HG03565 (cell line): ENCODE measurements around the gene FGF13.
A peak's percentile ranks its signal among the peaks of the same experiment; 100 is the strongest.

Experiments used
- ATAC-seq: cut with Tn5 transposase; IDR thresholded peaks from one replicate; pipeline ENCODE4 v1.9.1; 2021; ENCODE audit warnings: mild to moderate bottlenecking, moderate library complexity; ENCODE audit not compliant: unreplicated experiment

The FGF13 gene

GRCh38 chrX:138711399-138712347 is at the start of gene FGF13:
Gene FGF13 (minus strand): TSS chrX:138711717. CDS start chrX:138711003, 714 bp downstream.
- no peak for ATAC-seq

GRCh38 chrX:138759217-138759943 is 47.9 kb upstream of the FGF13 start:
- no peak for ATAC-seq

- ATAC-seq, result no peak
These were observed 44.7 kb upstream of the FGF13 start for GRCh38 chrX:138756234-138756633.

GRCh38 chrX:138754861-138755260 is 43.3 kb upstream of the FGF13 start:
- ATAC-seq, result no peak

GRCh38 chrX:138748480-138748879 is 37.0 kb upstream of the FGF13 start:
- no peak for ATAC-seq

GRCh38 chrX:138745196-138745595 is 33.7 kb upstream of the FGF13 start:
- peak; percentile 64 for ATAC-seq

GRCh38 chrX:138742217-138742616 is 30.7 kb upstream of the FGF13 start:
- ATAC-seq, result no peak

GRCh38 chrX:138740341-138740740 is 28.8 kb upstream of the FGF13 start:
- no peak for ATAC-seq

GRCh38 chrX:138723301-138723700 is 11.8 kb upstream of the FGF13 start:
- ATAC-seq, result no peak

- ATAC-seq, result no peak
These were observed 7.9 kb upstream of the FGF13 start for GRCh38 chrX:138719396-138719795.

GRCh38 chrX:138718941-138719340 is 7.4 kb upstream of the FGF13 start:
- ATAC-seq, result no peak

- ATAC-seq, result no peak
These were observed 613 bp downstream of the FGF13 start for GRCh38 chrX:138710866-138711341.

- ATAC-seq, result no peak
These were observed 1.4 kb downstream of the FGF13 start for GRCh38 chrX:138709886-138710791.

GRCh38 chrX:138708268-138708667 is 3.2 kb downstream of the FGF13 start:
- no peak for ATAC-seq

GRCh38 chrX:138704596-138704995 is 6.9 kb downstream of the FGF13 start:
- ATAC-seq, result no peak

GRCh38 chrX:138704101-138704500 is 7.4 kb downstream of the FGF13 start:
- ATAC-seq, result no peak

GRCh38 chrX:138692591-138692990 is 18.9 kb downstream of the FGF13 start:
- ATAC-seq, result no peak

GRCh38 chrX:138691186-138691585 is 20.3 kb downstream of the FGF13 start:
- ATAC-seq, result no peak

- ATAC-seq, result no peak
These were observed 20.9 kb downstream of the FGF13 start for GRCh38 chrX:138690591-138690990.

- ATAC-seq, result no peak
These were observed 27.9 kb downstream of the FGF13 start for GRCh38 chrX:138683600-138683999.

- no peak for ATAC-seq
These were observed 41.8 kb downstream of the FGF13 start for GRCh38 chrX:138669693-138670092.
